Natural killer cell (primary cell): ENCODE data around the gene KLHDC3. TPM values are rescaled to one million over a fixed set of nuclear protein-coding genes. Genes with fewer than 3 reads are reported as not detected.

Source experiments
- ATAC-seq, 3 donors: fragments of 150-1000 bp in 2 of 3; fragments of 200-7000 bp in 1 of 3; cut with Tn5 transposase; 1 replicate in 1 of 3; 2 replicates in 2 of 3; pipeline ENCODE4 v1.10.0; 2021; ENCODE audit warnings: mild to moderate bottlenecking in 2 of 3, moderate library complexity in 2 of 3
- DNase-seq, 2 donors: peaks; one replicate each; pipeline versions ENCODE4 v3.0.0 to v3.0.0-alpha.2; 2013 to 2021; ENCODE audit warnings: mixed read lengths in 1 of 2
- H3K27ac ChIP-seq: one replicate; pipeline ENCODE4 v1.5.1; 2013; ENCODE audit warnings: mild to moderate bottlenecking, low read length
- H3K27me3 ChIP-seq: one replicate; pipeline ENCODE4 v1.6.1; 2013; ENCODE audit warnings: low read length; ENCODE audit not compliant: control insufficient read depth, insufficient read depth
- H3K36me3 ChIP-seq: one replicate; pipeline ENCODE4 v1.6.1; 2013; ENCODE audit warnings: low read length; ENCODE audit not compliant: control insufficient read depth, insufficient read depth
- H3K4me1 ChIP-seq: one replicate; pipeline ENCODE4 v1.6.1; 2013; ENCODE audit warnings: low read length; ENCODE audit not compliant: control insufficient read depth, insufficient read depth
- H3K4me3 ChIP-seq: one replicate; pipeline ENCODE4 v1.5.1; 2013; ENCODE audit warnings: low read length
- H3K9me3 ChIP-seq: one replicate; pipeline ENCODE4 v1.6.1; 2013; ENCODE audit warnings: low read length; ENCODE audit not compliant: control insufficient read depth, insufficient read depth
- H3K27ac Mint-ChIP-seq, 2 donors: one replicate each; pipeline ENCODE4 v1.8.0; 2022; ENCODE audit warnings: mild to moderate bottlenecking in 2 of 2, mixed read lengths in 2 of 2, moderate library complexity in 1 of 2
- H3K27me3 Mint-ChIP-seq, 2 donors: one replicate each; pipeline ENCODE4 v1.8.0; 2022; ENCODE audit warnings: low read depth in 2 of 2, mixed read lengths in 2 of 2
- H3K36me3 Mint-ChIP-seq: one replicate; pipeline ENCODE4 v1.8.0; 2022; ENCODE audit warnings: mixed read lengths
- H3K4me1 Mint-ChIP-seq, 2 donors: one replicate each; pipeline ENCODE4 v1.8.0; 2022; ENCODE audit warnings: mixed read lengths in 2 of 2
- H3K4me3 Mint-ChIP-seq: one replicate; pipeline ENCODE4 v1.8.0; 2022; ENCODE audit warnings: mild to moderate bottlenecking, moderate library complexity, mixed read lengths
- H3K9me3 Mint-ChIP-seq, 2 donors: one replicate each; pipeline ENCODE4 v1.8.0; 2022; ENCODE audit warnings: mixed read lengths in 2 of 2
- CTCF ChIP-seq: fragments of 200-600 bp; IDR thresholded peaks from one replicate; pipeline ENCODE4 v1.8.0; 2022; ENCODE audit warnings: antibody characterized with exemption
- WGBS: methylation state at CpG from one replicate; pipeline ENCODE4 v1.1.7; 2013; ENCODE audit warnings: missing lambda C conversion rate; ENCODE audit not compliant: insufficient coverage; 5-methylcytosine and 5-hydroxymethylcytosine counted together
- intact Hi-C: fragments of 100-400 bp; cut with micrococcal nuclease; formaldehyde crosslinking; loops from one replicate; pipeline ENCODE4 v1.14.2; 2022
- total RNA-seq, 4 donors: library from RNA; stranded (reverse); fragments of 120-200 nt in 1 of 4; gene quantifications; one replicate each; pipeline versions ENCODE4 v1.2.3 to v1.2.4, GENCODE V29; 2013 to 2022

Gene KLHDC3
- total RNA-seq, 3 donors from 2014 or later (not counting 1 experiment from before 2014, with no cell fraction given): 52.7 to 60.9 (median 53.7) TPM

GRCh38 chr6:42974919-42975505, 39.0 kb upstream of the KLHDC3 start:
- TF ChIP-seq CTCF: no peak
- no peak for DNase-seq
- intact Hi-C loops: no loop called here
- no peaks in the 10 kb centered on the region for H3K27me3 Mint-ChIP-seq
- H3K27ac ChIP-seq: no peak overlapping the region
- H3K4me3 ChIP-seq: no peak overlapping the region
- ATAC-seq: no peak
- no peaks in the 10 kb centered on the region for H3K9me3 ChIP-seq
- H3K36me3 ChIP-seq: peaks cover 2% of the 10 kb centered on the region
- no peak overlapping the region for H3K4me3 Mint-ChIP-seq
- peaks cover 23% of the 10 kb centered on the region for H3K4me1 ChIP-seq
- H3K27me3 ChIP-seq: no peaks in the 10 kb centered on the region
- no peaks in the 10 kb centered on the region for H3K9me3 Mint-ChIP-seq
- H3K4me1 Mint-ChIP-seq: peaks cover 23 to 28% of the 10 kb centered on the region in 2 donors
- H3K36me3 Mint-ChIP-seq: no peaks in the 10 kb centered on the region
- H3K27ac Mint-ChIP-seq: peak overlapping the region; percentile 31 to 40
- WGBS: 92% methylated on average over 5 of the region's 5 CpGs

- no peaks in the 10 kb centered on the region for H3K36me3 ChIP-seq
- H3K9me3 Mint-ChIP-seq: no peaks in the 10 kb centered on the region
- DNase-seq (no peak), ATAC-seq (peak in 1 of 3 donors; percentile 2)
- H3K4me3 ChIP-seq: peak overlapping the region; percentile 69
- H3K27me3 ChIP-seq: no peaks in the 10 kb centered on the region
- H3K4me3 Mint-ChIP-seq: peak overlapping the region; percentile 83
- H3K27me3 Mint-ChIP-seq: no peaks in the 10 kb centered on the region
- H3K36me3 Mint-ChIP-seq: no peaks in the 10 kb centered on the region
- intact Hi-C loops: loop anchor here (2.0 kb wide), 1 partner anchor 80 kb away; the partner anchor contains the start of genes KLC4 and MRPL2
- TF ChIP-seq CTCF: no peak
- no peaks in the 10 kb centered on the region for H3K9me3 ChIP-seq
- peaks cover 27% of the 10 kb centered on the region for H3K4me1 ChIP-seq
- H3K27ac ChIP-seq: peak overlapping the region; percentile 81
- peaks cover 24 to 26% of the 10 kb centered on the region in 2 donors for H3K4me1 Mint-ChIP-seq
- WGBS: under 1% methylated on average over 28 of the region's 28 CpGs
- H3K27ac Mint-ChIP-seq: peak overlapping the region; percentile 95 to 98
These were observed 35.6 kb upstream of the KLHDC3 start for GRCh38 chr6:42978487-42978838.

- Mint-ChIP-seq H3K27me3 (no peaks in the 10 kb centered on the region), H3K4me1 (peaks cover 29 to 31% of the 10 kb centered on the region in 2 donors), H3K36me3 (no peaks in the 10 kb centered on the region), H3K4me3 (peak within 1 kb of the TSS; percentile 94), H3K27ac (peak within 1 kb of the TSS; percentile 95 to 98), H3K9me3 (no peaks in the 10 kb centered on the region)
- H3K9me3 ChIP-seq: no peaks in the 10 kb centered on the region
- H3K27ac ChIP-seq: peak within 1 kb of the TSS; percentile 81
- no peaks in the 10 kb centered on the region for H3K36me3 ChIP-seq
- no peak for TF ChIP-seq CTCF
- intact Hi-C loops: loop anchor here (1.0 to 2.0 kb wide), 2 partner anchors 50 to 80 kb away; partner anchors contain the start of genes CNPY3, KLC4 and MRPL2
- peak; percentile 78 to 98 for DNase-seq
- under 1% methylated on average over 59 of the region's 59 CpGs for WGBS
- peak; percentile 89 to 97 (median 94) for ATAC-seq
- H3K4me1 ChIP-seq: peaks cover 32% of the 10 kb centered on the region
- no peaks in the 10 kb centered on the region for H3K27me3 ChIP-seq
- H3K4me3 ChIP-seq: peak within 1 kb of the TSS; percentile 69
These were observed 35.1 kb upstream of the KLHDC3 start, which contains the start of gene PEX6 for GRCh38 chr6:42978839-42979522. Gene PEX6, minus strand, starts transcription at chr6:42979181. Its CDS starts 31 bp downstream, at chr6:42979150.
